Measurements from ENCODE around the gene RNF214. TPM values are rescaled to one million over a fixed set of nuclear protein-coding genes. Genes with fewer than 3 reads are reported as not detected.
A peak's percentile ranks its signal among the peaks of the same experiment; 100 is the strongest.

Gene RNF214
- total and polyA plus RNA-seq, 10 of the 15 experiments (the other 5 are each of a cell fraction or from before 2014, with no cell fraction given) = 4.8 to 16.8 (median 10.5) TPM

DNA sequence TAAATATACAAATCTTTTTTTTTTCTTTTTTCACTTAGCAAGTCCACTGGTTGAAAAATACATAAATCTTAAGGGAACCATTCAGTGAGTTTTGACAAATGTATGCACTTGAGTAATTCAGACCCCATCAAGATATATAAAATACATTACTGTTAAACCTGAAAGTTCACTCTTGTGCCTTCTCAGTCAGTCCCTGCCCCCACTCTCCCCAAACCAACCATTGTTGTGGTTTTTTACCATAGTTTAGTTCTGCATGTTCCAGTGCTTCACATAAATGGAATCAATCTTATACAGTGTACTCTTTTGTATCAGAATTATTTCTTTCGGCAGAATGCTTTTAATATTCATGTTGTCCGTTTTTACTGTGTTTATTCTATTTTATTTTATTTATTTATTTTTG, 26.1 kb downstream of the RNF214 start:
- Histone ChIP-seq H3K9ac (ENCODE audit: control insufficient read depth, insufficient read depth, low read length) (no peak overlapping the region), H3K4me1 (ENCODE audit: control insufficient read depth, insufficient read depth, low read length) (no peaks in the 10 kb centered on the region), H3K27me3 (replicated peaks in 1 of 2; ENCODE audit: control insufficient read depth in 2 of 2, insufficient read depth in 2 of 2, low read length in 1 of 2) (no peaks in the 10 kb centered on the region), H3K4me3 (no peak overlapping the region), H3K79me2 (ENCODE audit: control insufficient read depth, insufficient read depth, low read length) (no peaks in the 10 kb centered on the region), H3K27ac (ENCODE audit: control insufficient read depth, insufficient read depth) (no peak overlapping the region), H3K36me3 (ENCODE audit: control insufficient read depth in 2 of 2, insufficient read depth in 2 of 2, low read length in 1 of 2) (no peaks in the 10 kb centered on the region; a peak in 2 of 4 replicates), H3K9me3 (replicated peaks; ENCODE audit: control insufficient read depth, insufficient read depth, low read length) (no peaks in the 10 kb centered on the region), H2AFZ (ENCODE audit: control insufficient read depth, low read depth, low read length) (no peak overlapping the region), H4K20me1 (ENCODE audit: control insufficient read depth, insufficient read depth) (no peaks in the 10 kb centered on the region), H3K4me2 (ENCODE audit: control insufficient read depth, insufficient read depth) (no peak overlapping the region)
- in situ Hi-C loops (cut with MboI) = no loop called here
- DNase-seq (ENCODE audit: low read depth, low spot score) = no peak
- ChIA-PET SMC1A (ENCODE audit: uncharacterized antibody, unreplicated experiment) (no interaction called here), RAD21 (ENCODE audit: unreplicated experiment) (no interaction called here), CTCF (interaction anchor here (0.7 kb wide), 1 partner anchor 373 kb away, joined by 3 read pairs; no protein-coding TSS in a partner anchor), POLR2A (no interaction called here)
- 0 out of 2 replicates have a peak, but pooled peaks have one; percentile 7 for TF ChIP-seq RUNX3 (IDR thresholded peaks at IDR 0.05; ENCODE audit: low read length)
- TF ChIP-seq, protein P1, sequence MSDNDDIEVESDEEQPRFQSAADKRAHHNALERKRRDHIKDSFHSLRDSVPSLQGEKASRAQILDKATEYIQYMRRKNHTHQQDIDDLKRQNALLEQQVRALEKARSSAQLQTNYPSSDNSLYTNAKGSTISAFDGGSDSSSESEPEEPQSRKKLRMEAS (IDR thresholded peaks at IDR 0.05; ENCODE audit: low read depth, low read length) = no peak
- TF ChIP-seq, protein P2, sequence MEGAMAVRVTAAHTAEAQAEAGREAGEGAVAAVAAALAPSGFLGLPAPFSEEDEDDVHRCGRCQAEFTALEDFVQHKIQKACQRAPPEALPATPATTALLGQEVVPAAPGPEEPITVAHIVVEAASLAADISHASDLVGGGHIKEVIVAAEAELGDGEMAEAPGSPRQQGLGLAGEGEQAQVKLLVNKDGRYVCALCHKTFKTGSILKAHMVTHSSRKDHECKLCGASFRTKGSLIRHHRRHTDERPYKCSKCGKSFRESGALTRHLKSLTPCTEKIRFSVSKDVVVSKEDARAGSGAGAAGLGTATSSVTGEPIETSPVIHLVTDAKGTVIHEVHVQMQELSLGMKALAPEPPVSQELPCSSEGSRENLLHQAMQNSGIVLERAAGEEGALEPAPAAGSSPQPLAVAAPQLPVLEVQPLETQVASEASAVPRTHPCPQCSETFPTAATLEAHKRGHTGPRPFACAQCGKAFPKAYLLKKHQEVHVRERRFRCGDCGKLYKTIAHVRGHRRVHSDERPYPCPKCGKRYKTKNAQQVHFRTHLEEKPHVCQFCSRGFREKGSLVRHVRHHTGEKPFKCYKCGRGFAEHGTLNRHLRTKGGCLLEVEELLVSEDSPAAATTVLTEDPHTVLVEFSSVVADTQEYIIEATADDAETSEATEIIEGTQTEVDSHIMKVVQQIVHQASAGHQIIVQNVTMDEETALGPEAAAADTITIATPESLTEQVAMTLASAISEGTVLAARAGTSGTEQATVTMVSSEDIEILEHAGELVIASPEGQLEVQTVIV (IDR thresholded peaks at IDR 0.05; ENCODE audit: borderline replicate concordance, partially characterized antibody) = no peak
- TF ChIP-seq TARDBP (IDR thresholded peaks at IDR 0.05; ENCODE audit: borderline replicate concordance) = no peak
- TF ChIP-seq, protein P3, sequence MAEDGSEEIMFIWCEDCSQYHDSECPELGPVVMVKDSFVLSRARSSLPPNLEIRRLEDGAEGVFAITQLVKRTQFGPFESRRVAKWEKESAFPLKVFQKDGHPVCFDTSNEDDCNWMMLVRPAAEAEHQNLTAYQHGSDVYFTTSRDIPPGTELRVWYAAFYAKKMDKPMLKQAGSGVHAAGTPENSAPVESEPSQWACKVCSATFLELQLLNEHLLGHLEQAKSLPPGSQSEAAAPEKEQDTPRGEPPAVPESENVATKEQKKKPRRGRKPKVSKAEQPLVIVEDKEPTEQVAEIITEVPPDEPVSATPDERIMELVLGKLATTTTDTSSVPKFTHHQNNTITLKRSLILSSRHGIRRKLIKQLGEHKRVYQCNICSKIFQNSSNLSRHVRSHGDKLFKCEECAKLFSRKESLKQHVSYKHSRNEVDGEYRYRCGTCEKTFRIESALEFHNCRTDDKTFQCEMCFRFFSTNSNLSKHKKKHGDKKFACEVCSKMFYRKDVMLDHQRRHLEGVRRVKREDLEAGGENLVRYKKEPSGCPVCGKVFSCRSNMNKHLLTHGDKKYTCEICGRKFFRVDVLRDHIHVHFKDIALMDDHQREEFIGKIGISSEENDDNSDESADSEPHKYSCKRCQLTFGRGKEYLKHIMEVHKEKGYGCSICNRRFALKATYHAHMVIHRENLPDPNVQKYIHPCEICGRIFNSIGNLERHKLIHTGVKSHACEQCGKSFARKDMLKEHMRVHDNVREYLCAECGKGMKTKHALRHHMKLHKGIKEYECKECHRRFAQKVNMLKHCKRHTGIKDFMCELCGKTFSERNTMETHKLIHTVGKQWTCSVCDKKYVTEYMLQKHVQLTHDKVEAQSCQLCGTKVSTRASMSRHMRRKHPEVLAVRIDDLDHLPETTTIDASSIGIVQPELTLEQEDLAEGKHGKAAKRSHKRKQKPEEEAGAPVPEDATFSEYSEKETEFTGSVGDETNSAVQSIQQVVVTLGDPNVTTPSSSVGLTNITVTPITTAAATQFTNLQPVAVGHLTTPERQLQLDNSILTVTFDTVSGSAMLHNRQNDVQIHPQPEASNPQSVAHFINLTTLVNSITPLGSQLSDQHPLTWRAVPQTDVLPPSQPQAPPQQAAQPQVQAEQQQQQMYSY (CRISPR knock-in tag; IDR thresholded peaks at IDR 0.05) = no peak
- TF ChIP-seq, protein P4, sequence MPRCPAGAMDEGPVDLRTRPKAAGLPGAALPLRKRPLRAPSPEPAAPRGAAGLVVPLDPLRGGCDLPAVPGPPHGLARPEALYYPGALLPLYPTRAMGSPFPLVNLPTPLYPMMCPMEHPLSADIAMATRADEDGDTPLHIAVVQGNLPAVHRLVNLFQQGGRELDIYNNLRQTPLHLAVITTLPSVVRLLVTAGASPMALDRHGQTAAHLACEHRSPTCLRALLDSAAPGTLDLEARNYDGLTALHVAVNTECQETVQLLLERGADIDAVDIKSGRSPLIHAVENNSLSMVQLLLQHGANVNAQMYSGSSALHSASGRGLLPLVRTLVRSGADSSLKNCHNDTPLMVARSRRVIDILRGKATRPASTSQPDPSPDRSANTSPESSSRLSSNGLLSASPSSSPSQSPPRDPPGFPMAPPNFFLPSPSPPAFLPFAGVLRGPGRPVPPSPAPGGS (IDR thresholded peaks at IDR 0.05; ENCODE audit: borderline replicate concordance, insufficient read depth, low read depth, low read length, poor library complexity, severe bottlenecking) = no peak
- TF ChIP-seq, protein P5, sequence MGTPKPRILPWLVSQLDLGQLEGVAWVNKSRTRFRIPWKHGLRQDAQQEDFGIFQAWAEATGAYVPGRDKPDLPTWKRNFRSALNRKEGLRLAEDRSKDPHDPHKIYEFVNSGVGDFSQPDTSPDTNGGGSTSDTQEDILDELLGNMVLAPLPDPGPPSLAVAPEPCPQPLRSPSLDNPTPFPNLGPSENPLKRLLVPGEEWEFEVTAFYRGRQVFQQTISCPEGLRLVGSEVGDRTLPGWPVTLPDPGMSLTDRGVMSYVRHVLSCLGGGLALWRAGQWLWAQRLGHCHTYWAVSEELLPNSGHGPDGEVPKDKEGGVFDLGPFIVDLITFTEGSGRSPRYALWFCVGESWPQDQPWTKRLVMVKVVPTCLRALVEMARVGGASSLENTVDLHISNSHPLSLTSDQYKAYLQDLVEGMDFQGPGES (IDR thresholded peaks at IDR 0.05) = no peak
- TF ChIP-seq HCFC1 (IDR thresholded peaks at IDR 0.05; ENCODE audit: low read length) = no peak
- TF ChIP-seq ZNF207 (IDR thresholded peaks at IDR 0.05; ENCODE audit: borderline replicate concordance) = no peak
- BruUV-seq (replicated peaks) = no TSS peak
- ATAC-seq = no peak
- intact Hi-C loops (cut with micrococcal nuclease; ENCODE audit: unreplicated experiment) = no loop called here
- WGBS (ENCODE audit: insufficient coverage, insufficient replicate concordance, low lambda C conversion rate, missing lambda C conversion rate) = 92% methylated on average over 2 of the region's 2 CpGs
- no peak for FAIRE-seq
